GM19193 (cell line): ENCODE results near the gene RBM4B.
A peak's percentile ranks its signal among the peaks of the same experiment; 100 is the strongest.

Source experiments
- POLR2A ChIP-seq: IDR thresholded peaks from 4 replicates; pipeline ENCODE4 v1.6.1; 2011; ENCODE audit not compliant: insufficient read depth, insufficient read length; ENCODE audit errors: extremely low read depth

RBM4B gene

GRCh38 chr11:66619080-66619554 lies 58.6 kb downstream of the RBM4B start:
- TF ChIP-seq POLR2A, result no peak

GRCh38 chr11:66617155-66617834 lies 60.4 kb downstream of the RBM4B start:
- no peak for TF ChIP-seq POLR2A

DNA sequence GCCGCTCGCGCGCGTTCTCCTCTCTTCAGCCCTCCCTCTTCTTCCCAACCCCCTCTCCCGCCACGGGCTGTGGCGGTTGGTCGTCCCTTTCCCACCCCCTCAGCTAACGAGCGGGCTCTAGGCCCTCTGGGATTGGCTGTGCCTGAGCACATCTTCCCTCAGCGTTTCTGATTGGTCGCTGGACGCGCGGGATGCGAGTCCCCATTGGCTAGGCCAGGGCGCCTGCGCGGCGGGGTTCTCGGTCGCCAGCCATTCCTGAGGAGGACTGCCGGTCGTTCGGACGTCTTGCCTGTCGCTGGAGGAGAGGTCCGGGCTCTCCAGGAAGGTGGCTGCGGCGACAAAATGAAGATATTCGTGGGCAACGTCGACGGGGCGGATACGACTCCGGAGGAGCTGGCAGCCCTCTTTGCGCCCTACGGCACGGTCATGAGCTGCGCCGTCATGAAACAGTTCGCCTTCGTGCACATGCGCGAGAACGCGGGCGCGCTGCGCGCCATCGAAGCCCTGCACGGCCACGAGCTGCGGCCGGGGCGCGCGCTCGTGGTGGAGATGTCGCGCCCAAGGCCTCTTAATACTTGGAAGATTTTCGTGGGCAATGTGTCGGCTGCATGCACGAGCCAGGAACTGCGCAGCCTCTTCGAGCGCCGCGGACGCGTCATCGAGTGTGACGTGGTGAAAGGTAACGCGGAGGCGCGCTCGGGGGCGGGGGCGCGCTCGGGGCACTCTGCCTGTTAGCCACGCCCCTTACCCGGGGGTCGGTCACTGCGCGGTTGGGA lies 61.1 kb downstream of the RBM4B start, which contains the start of gene RBM14:
RBM14 (plus strand) TSS at position 252 of the 776 bp plus-strand sequence; CDS start at position 343, 91 bp downstream.
- peak; percentile 99 for TF ChIP-seq POLR2A
